Inflammatory macrophage (primary cell): ENCODE data around the gene CCDC60.
A peak's percentile ranks its signal among the peaks of the same experiment; 100 is the strongest.

Source experiments
- DNase-seq, 2 donors: peaks; one replicate each; pipeline ENCODE4 v3.0.0-alpha.2; 2020 to 2022
- total RNA-seq, 18 experiments: gene quantifications; one replicate each; lab custom pipeline; 2026; ENCODE audit warnings: mixed read lengths in 6 of 18, inconsistent platforms in 2 of 18; lab: John Stamatoyannopoulos, UW

Gene CCDC60, protein sequence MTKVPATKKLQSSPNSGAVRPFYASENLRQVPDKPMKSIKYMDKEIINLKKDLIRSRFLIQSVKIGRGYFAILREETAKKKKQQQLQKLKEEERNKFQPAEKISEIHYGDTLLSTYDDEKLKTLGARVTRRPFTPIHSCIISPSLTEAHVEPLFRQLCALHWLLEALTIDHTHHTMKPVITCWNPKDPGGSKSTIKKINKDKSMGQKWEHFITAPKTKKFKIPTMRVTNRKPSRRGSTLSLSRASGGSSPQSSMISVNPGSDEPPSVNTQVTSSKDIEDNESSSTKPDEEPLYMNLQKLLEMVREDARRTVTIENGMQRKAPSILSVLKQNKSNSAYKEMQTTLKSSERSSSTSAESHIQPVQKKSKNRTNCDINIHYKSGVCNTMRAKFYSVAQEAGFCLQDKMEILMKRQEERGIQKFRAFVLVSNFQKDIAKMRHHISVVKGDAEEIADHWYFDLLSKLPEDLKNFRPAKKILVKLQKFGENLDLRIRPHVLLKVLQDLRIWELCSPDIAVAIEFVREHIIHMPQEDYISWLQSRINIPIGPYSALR
- total RNA-seq: 0 to 0.08 (median 0) reads per million in 18 experiments

GRCh38 chr12:119334430-119335170 lies at the start of gene CCDC60:
TSS of gene CCDC60 (plus strand) at chr12:119334729. CDS start at chr12:119335177, 448 bp downstream.
- no peak for DNase-seq

DNA sequence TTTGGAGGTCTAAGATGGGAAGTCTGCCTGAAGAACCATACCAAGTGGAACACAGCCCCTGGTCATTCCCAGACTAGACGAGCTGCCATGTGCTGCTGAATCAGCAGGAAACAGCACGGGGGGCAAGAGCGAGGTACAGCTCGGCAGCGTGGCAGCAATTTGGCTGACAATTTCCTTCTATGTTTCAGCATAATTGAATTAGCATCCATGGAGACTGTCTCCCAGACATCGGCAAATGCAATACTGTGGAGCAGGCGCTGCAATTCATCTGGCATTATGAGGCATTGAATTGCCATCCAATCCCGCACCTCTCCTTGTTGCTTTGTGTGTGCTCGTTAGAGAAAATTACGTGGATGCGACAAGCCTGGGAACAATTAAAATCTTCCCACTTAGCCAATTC lies 46.0 kb upstream of the CCDC60 start:
- no peak for DNase-seq

- DNase-seq: no peak
These were observed 41.5 kb upstream of the CCDC60 start for GRCh38 chr12:119292893-119293630.

DNA sequence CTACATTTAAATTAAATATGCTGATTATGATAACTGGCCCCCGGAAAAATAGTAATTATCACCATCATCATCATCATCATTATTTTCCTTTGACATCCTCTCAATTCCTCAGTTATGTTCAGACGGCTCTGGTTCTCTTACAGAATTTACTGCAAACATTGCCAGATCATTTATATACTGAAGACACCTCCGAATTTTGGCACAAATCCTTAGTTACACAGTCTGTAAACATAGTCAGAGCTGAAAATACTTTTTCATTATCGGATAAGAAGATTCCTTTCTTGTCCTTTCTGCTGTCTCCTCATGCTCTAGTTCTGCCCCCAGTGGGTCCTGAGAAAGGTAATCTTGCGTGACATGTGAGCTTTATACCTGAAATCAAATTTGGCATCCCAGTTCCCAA lies 40.3 kb upstream of the CCDC60 start:
- no peak for DNase-seq

- no peak for DNase-seq
These were observed 38.0 kb upstream of the CCDC60 start for GRCh38 chr12:119296535-119296934.

GRCh38 chr12:119299130-119299529 lies 35.4 kb upstream of the CCDC60 start:
- no peak for DNase-seq

- peak; percentile 1 to 4 for DNase-seq
These were observed 33.1 kb upstream of the CCDC60 start for GRCh38 chr12:119301379-119301778.

DNA sequence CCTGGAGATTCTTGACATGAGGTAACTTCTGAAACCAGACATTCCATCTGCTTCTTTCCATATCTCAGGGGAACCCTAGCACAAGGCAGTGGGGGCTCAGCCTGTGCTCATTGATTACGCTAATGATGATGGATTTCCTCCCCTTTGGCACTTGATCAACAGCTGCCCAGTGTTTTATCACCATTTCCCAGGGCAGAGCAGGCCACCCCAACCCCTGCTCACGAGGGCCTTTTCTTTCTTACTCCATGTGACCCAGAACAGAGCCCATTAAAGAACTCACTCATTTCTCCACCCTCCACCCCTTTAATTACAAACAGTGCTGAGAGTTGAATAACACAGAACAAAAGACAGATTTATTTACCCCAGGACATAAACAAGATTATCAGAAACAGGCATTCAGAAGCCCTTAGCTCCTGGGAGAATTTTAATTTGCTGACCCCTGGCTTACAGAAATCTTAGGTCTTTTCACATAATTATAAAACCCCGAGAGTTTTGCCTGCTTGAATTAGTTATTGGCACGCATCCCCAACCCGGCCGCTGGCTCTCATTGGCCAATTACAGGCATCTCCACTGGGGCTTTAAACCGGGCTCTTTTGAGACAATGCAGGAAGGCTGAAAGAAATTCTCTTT lies 32.0 kb upstream of the CCDC60 start:
- no peak for DNase-seq

DNA sequence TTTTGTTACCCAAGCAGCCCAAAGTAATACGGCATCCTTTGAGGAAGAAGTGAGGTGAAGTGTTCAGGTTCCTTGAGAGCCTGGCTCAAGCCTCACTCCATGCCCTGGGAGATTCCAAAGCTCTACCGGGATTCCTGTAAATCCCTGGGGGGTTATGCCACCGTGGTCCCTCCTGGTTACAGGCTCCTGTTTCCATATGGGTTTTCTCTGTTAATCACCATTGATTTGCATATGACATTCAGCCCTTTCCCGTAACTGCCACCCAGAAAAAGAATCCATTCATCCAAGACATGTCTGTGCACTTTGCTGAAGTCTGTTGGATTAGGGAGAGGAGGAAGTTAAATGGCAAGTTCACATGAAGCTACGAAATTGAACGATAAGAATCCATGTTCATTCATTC lies 27.9 kb upstream of the CCDC60 start:
- no peak for DNase-seq

GRCh38 chr12:119307747-119308146 lies 26.8 kb upstream of the CCDC60 start:
- no peak for DNase-seq

DNA sequence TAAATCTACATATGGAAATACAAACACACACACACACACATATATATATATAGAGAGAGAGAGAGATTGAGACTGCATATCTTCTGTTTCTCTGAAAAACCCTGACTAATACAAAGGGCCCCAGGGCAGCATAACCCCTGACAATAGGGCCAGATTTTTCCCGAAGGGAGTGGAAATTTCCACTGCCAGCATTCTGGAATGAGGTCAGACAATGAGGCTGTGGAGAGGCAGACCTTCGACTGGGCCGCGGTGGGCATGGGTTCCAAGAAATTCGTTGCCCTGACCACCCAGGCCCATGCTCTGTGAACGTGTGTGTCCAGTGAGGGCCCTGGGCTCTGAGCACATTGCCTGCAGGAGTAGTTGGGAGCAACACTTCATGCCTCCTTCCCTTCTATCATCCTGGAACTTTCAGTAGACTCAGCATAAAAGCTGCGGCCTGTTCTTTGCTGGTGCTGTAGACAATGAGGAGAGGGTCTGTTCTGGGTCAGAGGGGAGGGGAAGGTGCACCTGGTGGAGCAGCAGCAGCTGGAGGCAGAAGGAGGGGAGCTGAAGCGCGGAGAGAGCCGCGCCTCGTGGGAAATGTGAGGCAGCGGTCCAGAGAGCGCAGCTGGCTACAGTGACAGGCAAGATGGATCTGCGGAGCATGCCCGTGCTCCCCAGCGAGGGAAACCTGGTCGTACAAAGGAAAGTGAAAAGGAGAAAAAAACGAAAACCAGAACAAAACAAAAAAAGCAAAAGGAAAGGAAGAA lies 25.6 kb upstream of the CCDC60 start:
- DNase-seq: no peak

- DNase-seq: no peak
These were observed 22.7 kb upstream of the CCDC60 start for GRCh38 chr12:119311878-119312277.

- DNase-seq: no peak
These were observed 21.6 kb upstream of the CCDC60 start for GRCh38 chr12:119312904-119313303.

- no peak for DNase-seq
These were observed 20.2 kb upstream of the CCDC60 start for GRCh38 chr12:119314290-119314689.

- DNase-seq: no peak
These were observed 14.9 kb upstream of the CCDC60 start for GRCh38 chr12:119319638-119320037.

DNA sequence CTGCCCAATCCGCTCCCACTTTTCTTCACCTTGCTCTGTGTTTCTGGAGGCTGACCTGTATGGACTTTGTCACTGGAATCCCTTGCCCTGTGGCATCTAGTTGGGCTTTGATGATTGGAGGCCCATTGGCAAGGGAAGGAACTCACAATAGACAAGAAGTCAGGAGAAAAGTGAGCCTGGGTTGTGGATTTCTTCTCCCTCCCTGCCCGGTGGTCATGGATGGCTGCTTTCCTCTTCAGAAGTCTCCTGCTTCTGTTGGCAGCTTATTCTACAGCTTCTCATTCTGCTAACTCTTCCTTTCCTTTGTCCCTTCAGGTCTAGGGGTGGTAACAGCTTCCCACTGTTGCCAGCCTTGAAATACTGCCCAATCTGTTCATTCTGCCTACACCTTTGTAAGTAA lies 13.9 kb upstream of the CCDC60 start:
- no peak for DNase-seq

DNA sequence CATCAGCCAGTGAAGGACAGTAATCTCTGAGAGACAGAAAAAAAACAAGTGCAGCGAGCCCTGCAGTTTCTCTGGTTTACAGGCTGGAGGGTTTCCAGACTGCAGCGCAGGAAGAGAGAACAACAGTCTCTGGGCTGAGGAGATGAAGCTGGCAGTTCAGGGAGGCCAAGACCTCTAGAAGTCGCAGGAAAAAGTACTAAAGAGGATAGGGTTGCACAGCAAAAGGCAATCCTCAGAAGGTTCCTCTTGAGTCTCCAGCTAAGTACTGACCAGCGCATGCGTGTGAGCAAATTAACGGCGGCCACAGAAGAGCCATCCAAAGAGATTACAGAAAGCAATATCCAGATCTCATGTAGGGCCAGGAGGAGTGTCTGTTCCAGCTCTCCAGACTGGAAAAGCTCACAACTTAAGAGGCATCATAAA lies 12.2 kb upstream of the CCDC60 start:
- no peak for DNase-seq

GRCh38 chr12:119325813-119326212 lies 8.7 kb upstream of the CCDC60 start:
- DNase-seq: no peak

DNA sequence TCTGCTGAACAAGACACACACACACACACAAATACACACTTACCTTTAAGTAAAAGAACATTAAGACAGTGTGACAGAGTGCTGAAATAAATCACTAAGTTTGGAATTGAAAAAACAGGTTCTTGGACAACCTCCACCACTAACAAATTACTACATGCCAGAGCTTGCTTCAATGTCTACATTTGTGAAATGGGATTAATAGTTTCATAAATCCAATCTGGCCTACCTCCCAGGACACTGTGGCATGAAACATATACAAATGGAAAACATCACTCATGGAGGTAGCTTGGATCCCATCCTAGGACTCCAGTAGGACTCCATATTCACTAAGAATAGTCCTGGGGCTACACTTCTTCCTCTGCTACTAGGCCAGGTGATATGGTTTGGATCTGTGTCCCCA lies 8.2 kb upstream of the CCDC60 start:
- DNase-seq: no peak

GRCh38 chr12:119327471-119327870 lies 7.1 kb upstream of the CCDC60 start:
- no peak for DNase-seq

GRCh38 chr12:119328111-119328510 lies 6.4 kb upstream of the CCDC60 start:
- DNase-seq: peak; percentile 3 to 4
